Left cardiac atrium (tissue), 4 donors: ENCODE data around the gene SOWAHD. TPM values are rescaled to one million over a fixed set of nuclear protein-coding genes. Genes with fewer than 3 reads are reported as not detected.
"Not testable (repeated sequence)": the region's sequence is repeated elsewhere in the genome, so short reads cannot be mapped to it uniquely, and the experiment has no call there.

Source experiments
- ATAC-seq, 2 donors: fragments of 200-7000 bp; cut with Tn5 transposase; one replicate each; pipeline ENCODE4 v1.9.1; 2020; ENCODE audit warnings: mild to moderate bottlenecking in 2 of 2, moderate library complexity in 2 of 2
- DNase-seq: peaks from one replicate; pipeline ENCODE4 v3.0.0-alpha.2; 2020
- intact Hi-C, 2 donors: fragments of 100-400 bp; cut with DNase I; formaldehyde crosslinking; loops; one replicate each; pipeline versions ENCODE4 v1.14.1 to v1.15.1; 2022 to 2023
- total RNA-seq, 2 donors: library from RNA; stranded (reverse); fragmentation: NEBNext Ultra II Directional; extraction: Animal tissue kit (Norgen Biotek cat#: 25700); gene quantifications; one replicate each; pipeline ENCODE4 v1.2.1, GENCODE V29; 2021
- donor health status: DM: no; HTN: yes; CAD: no.
- donor health status: DM: no; HTN: yes; CAD: no; lungs with severe emphysema.
- donor health status: DM: yes; HTN: yes; CAD: no.
- donor health status: Dilated cardiomyopathy.

SOWAHD gene
- total RNA-seq, 2 donors from 2014 or later = 0.16 to 0.32 TPM

- DNase-seq = no peak
- intact Hi-C loops = no loop called here
- ATAC-seq = no peak
Observed at GRCh38 chrX:119755981-119756533, 2.3 kb upstream of the SOWAHD start.

DNA sequence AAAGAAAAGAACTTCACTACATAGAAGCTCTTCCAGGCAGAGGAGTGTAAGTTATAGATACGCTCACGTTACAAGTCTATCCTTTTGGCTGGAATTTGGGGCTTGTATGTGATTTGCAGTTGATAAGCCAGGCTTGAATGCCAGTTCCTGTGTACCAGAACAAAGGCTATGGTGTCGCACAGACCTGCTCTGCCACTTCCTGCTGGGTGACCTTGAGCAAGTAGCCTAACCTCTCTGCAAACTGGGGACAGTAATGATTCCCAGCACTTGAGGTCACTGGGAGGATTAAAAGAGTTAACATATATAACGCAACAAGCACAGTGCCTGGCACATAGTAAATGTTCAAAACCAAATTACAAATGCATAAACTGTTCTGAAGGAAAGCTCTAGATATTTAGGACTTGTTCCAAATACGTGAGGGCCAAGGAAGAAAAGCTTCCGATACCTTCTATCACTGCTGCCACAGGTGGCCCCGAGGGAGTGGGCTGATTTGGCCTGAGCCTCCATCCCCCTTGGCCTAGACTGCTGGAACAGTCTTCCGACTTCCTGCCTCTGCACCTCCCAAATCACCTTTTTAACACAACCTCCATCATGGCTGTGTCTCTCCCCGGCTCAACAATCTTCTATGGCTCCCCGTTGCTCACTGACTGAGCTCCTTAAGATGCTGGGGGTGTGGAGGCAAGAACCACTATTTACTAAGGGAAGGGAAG, 1.3 kb upstream of the SOWAHD start:
- DNase-seq (no peak), ATAC-seq (no peak)
- intact Hi-C loops = no loop called here

- intact Hi-C loops = no loop called here
- ATAC-seq = no peak
- no peak for DNase-seq
Observed at GRCh38 chrX:119757646-119757978, 776 bp upstream of the SOWAHD start.

DNA sequence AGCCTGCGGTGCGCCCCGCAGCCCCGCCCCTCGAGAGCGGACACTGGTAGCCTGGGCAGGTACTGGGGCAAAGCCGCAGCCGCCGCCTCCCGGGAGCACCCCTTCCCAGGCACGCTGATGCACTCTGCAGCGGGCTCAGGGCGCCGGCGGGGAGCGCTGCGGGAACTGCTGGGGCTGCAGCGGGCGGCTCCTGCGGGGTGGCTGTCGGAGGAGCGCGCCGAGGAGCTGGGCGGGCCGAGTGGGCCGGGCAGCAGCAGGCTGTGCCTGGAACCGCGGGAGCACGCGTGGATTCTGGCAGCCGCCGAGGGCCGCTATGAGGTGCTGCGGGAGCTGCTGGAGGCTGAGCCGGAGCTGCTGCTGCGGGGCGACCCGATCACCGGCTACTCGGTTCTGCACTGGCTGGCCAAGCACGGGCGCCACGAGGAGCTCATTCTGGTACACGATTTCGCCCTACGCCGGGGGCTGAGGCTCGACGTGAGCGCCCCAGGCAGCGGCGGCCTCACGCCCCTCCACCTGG, 401 bp downstream of the SOWAHD start:
- intact Hi-C loops = no loop called here
- DNase-seq (peak; percentile 32), ATAC-seq (peak; percentile 49 to 76)

DNA sequence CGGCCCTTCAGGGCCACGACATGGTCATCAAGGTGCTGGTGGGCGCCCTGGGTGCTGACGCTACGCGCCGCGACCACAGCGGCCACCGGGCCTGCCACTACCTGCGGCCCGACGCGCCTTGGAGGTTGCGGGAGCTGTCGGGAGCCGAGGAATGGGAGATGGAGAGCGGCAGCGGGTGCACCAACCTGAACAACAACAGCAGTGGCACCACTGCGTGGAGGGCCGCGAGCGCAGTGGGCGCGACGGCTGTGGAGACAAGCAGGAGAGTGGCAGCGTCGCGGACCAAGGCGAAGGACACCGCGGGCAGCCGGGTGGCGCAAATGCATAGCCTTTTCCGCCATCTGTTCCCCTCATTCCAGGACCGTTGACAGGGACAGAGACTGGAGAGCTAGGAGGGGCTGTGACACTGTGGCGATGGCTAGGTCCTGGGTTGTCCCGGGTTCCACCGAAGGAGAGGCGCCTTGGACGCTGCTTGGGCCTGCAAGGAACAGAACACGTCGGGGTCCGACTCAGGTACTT, 919 bp downstream of the SOWAHD start:
- intact Hi-C loops = no loop called here

DNA sequence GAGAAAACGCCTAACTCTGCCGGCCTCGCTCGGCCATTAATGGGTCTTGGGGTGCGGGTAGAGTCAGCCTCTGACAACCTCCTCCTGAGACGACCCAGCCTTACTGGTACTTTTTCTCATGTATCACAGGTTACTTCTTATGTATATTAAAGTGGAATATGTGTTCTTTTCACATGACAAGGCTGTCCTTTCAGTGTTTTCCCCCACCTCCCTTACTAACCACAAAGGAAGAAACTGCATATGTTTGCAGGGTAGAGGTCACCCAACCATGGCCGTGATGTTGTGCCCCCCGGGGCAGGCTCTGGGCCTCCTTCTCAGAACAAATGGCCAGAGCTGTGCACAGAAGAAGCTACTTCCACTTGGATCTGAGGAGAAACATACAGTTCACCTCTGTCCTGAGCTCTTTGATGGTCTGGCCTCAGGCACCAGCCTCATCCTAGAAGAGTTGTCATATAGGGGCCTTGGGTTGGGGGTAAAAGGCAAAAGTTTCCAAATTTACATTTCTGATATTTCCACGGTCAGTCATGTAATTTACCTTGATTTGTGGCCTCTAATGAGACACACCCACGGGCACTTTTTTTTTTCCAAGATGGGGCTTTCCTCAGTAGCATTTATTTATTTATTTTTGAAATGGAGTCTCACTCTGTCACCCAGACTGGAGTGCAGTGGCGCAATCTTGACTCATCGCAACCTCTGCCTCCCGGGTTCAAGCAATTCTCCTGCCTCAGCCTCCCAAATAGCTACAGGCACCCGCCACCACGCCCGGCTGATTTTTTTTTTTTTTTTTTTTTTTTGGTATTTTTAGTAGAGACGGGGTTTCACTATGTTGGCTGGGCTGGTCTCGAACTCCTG, 1.9 kb downstream of the SOWAHD start:
- no peak for ATAC-seq
- DNase-seq = no peak
- intact Hi-C loops = no loop called here

More for the DNA sequence above, 919 bp downstream of the SOWAHD start:
- DNase-seq (no peak), ATAC-seq (no peak)

GRCh38 chrX:119762718-119763117, 4.3 kb downstream of the SOWAHD start:
- DNase-seq = no peak
- ATAC-seq = no peak
- intact Hi-C loops = no loop called here

DNA sequence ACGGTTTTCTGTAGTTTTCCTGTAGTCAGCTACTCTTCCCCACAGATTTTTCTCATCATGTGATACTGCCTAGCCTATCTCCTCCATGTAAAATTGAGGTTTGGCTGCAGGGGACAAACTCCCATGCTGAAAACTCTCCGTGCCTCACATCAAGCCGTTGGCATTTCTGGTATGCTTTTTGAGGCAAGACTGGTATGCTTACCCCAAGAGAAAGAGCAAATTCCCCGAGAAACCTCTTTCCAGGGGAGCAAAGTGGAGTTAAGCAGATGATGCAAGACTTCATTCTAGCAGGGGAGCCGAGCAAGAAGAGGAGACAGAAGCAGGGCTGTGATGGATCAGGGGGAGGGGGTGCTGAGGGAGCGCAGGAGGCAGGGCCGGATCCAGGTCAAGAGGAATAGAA, 4.8 kb downstream of the SOWAHD start:
- ATAC-seq (no peak), DNase-seq (no peak)

GRCh38 chrX:119763836-119764387, 5.5 kb downstream of the SOWAHD start:
- no peak for ATAC-seq
- intact Hi-C loops = no loop called here
- DNase-seq = no peak

More for the DNA sequence above, 4.8 kb downstream of the SOWAHD start:
- intact Hi-C loops = no loop called here

DNA sequence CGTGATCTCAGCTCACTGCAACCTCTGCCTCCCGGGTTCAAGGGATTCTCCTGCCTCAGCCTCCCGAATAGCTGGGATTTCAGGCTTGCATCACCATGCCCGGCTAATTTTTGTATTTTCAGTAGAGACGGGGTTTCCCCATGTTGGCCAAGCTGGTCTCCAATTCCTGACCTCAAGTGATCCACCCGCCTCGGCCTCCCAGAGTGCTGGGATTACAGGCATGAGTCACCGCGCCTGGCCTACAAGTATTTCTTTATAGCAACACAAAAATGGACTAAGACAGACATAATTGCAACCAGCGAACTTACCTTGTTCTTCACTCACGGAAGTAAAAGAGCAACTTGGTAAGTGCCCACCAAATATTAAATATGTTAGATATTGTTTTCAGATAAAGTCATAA, 10.0 kb downstream of the SOWAHD start:
- ATAC-seq, intact Hi-C loops, DNase-seq: not testable (repeated sequence)

GRCh38 chrX:119769388-119769787, 11.0 kb downstream of the SOWAHD start:
- ATAC-seq, DNase-seq, intact Hi-C loops: not testable (repeated sequence)

GRCh38 chrX:119775517-119776238, 17.3 kb downstream of the SOWAHD start:
- DNase-seq (no peak), ATAC-seq (peak; percentile 25 to 30)
- intact Hi-C loops = no loop called here

- intact Hi-C loops = no loop called here
- ATAC-seq (no peak), DNase-seq (no peak)
Observed at GRCh38 chrX:119778829-119779228, 20.4 kb downstream of the SOWAHD start.

- intact Hi-C loops = no loop called here
- no peak for ATAC-seq
- no peak for DNase-seq
Observed at GRCh38 chrX:119783026-119783425, 24.6 kb downstream of the SOWAHD start.

GRCh38 chrX:119784747-119785446, 26.5 kb downstream of the SOWAHD start:
- ATAC-seq = no peak
- intact Hi-C loops = no loop called here
- no peak for DNase-seq

DNA sequence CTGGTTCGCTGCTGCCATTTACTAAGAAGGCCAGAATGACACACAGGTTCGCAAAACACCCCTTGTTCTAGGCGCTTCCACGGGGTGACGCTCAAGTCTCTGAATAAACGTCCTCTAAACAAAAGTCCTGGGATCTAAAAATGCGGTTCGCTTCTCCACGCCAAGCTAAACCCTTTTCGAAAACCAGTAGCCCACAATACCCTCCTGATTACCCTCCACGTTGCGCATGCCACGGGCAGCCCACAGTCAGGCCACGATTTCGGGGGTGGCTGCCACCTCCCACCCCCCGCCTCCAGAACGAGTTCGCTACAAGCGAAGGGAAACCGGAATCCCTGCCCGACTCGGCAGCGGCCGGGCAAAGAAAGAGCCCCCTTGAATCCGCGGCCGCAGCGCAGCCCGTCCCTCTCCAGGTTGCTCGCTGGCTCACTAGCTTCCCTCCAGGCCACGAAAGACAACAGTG, 32.6 kb downstream of the SOWAHD start:
- intact Hi-C loops = no loop called here
- ATAC-seq (peak; percentile 35 to 54), DNase-seq (no peak)

GRCh38 chrX:119791437-119792231, 33.2 kb downstream of the SOWAHD start, which contains the start of gene RPL39:
Gene RPL39, minus strand, starts transcription at chrX:119791630. Its CDS starts 54 bp downstream, at chrX:119791576.
- intact Hi-C loops = loop anchor here in 1 of 2 donors (2.0 kb wide), 1 partner anchor 79 kb away; the partner anchor contains the start of genes NDUFA1 and RNF113A
- DNase-seq = peak; percentile 89
- peak; percentile 96 to 98 for ATAC-seq
